GM12801 (cell line): Measurements from ENCODE around the gene CENPP.

Experiments used
- CTCF ChIP-seq: IDR thresholded peaks from one replicate; pipeline ENCODE4 v1.5.1; 2011; ENCODE audit warnings: control low read depth; ENCODE audit not compliant: insufficient read length; ENCODE audit errors: extremely low read depth

Gene CENPP

GRCh38 chr9:92534204-92534603 is 208.5 kb downstream of the CENPP start:
- TF ChIP-seq CTCF = no peak

DNA sequence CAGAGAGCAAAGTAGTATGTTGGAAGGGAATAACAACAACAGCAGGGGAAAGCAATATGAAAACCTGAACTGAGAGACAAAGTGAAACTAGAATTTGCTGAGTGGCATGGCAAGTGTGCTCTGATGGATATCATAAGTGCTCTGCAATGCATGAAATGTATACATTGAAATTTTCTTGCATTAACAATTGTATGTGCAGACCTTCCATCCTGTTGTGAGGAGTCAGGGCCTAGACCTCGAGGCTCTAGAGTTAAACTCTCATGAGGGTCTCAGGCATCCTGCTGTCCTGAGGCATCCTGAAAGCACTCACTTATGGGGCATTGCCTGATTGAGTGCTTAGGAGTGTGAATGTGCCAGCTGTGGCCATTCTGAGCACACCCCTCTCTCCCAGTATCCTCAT is 208.9 kb downstream of the CENPP start:
- no peak for TF ChIP-seq CTCF

DNA sequence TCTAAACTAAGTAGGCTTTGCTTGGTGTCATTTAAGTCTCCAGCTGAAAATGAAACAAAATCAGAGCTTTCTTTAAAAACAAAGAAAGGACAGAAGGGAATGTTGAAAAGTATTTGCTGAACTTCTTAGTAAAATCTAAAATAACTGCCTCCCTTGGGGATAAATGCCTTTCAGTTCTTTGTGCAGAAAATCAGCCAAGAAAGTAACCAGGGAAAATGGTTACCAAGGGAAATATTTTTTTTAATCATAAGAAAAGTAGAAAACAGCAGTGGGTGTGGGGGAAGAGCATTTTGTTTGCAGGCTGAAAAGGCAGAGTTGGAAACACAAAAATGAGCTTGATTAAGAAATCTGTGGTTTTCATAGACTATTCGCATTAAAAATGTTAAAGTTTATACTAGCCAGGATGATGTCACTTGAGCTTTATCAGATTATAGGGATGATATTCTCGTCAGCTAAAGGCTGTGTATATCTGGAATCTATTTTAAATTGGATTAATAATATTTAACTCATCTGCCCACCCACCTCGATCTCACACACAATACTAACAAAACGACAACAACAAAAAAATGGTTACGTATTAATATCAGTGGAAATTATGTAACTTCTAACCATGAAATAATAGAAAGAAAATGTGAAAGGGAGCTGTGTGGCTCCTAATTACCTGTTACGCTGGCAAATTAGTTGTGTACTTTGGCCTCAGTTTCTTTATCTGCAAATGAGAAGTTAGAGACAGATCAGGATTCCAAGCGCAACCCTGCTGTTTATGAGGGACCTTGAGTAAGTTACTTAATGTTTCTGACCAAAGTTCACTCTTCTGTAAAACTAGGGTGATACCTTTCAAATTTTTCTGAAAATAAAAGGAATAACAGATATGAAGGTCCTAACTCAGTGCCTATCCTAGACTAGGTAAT is 210.4 kb downstream of the CENPP start, which contains the start of gene ECM2:
Gene ECM2, minus strand, starts transcription at position 51 of the 911 bp plus-strand sequence. CDS start 13,124 bp downstream, outside the sequence.
- no peak for TF ChIP-seq CTCF

- TF ChIP-seq CTCF = no peak
Measured at GRCh38 chr9:92538541-92538940, 212.8 kb downstream of the CENPP start.

GRCh38 chr9:92543972-92544371 is 218.2 kb downstream of the CENPP start:
- TF ChIP-seq CTCF = no peak

GRCh38 chr9:92545002-92545510 is 219.3 kb downstream of the CENPP start:
- TF ChIP-seq CTCF = no peak

GRCh38 chr9:92547356-92547755 is 221.6 kb downstream of the CENPP start:
- no peak for TF ChIP-seq CTCF
